Stomach smooth muscle (tissue), 2 donors: ENCODE results near the gene ICAM1.

ENCODE experiments used
- H3K27ac ChIP-seq: one replicate; pipeline ENCODE4 v1.7.0; 2013; ENCODE audit warnings: mild to moderate bottlenecking, low read length, inconsistent platforms
- H3K27me3 ChIP-seq, 2 donors: one replicate each; pipeline ENCODE4 v1.7.0; 2013; ENCODE audit warnings: low read length in 2 of 2; ENCODE audit not compliant: insufficient read depth in 2 of 2, control insufficient read depth in 1 of 2
- H3K36me3 ChIP-seq, 2 donors: one replicate each; pipeline ENCODE4 v1.7.0; 2013; ENCODE audit warnings: low read length in 2 of 2; ENCODE audit not compliant: control insufficient read depth in 2 of 2, insufficient read depth in 2 of 2
- H3K4me1 ChIP-seq: one replicate; pipeline ENCODE4 v1.7.0; 2013; ENCODE audit warnings: low read length; ENCODE audit not compliant: control insufficient read depth, insufficient read depth
- H3K4me3 ChIP-seq, 2 donors: one replicate each; pipeline ENCODE4 v1.7.0; 2013; ENCODE audit warnings: low read length in 2 of 2
- H3K9ac ChIP-seq, 2 donors: one replicate each; pipeline ENCODE4 v1.7.0; 2013; ENCODE audit warnings: low read length in 2 of 2, mild to moderate bottlenecking in 1 of 2
- H3K9me3 ChIP-seq, 2 donors: one replicate each; pipeline ENCODE4 v1.7.0; 2013; ENCODE audit warnings: low read length in 2 of 2; ENCODE audit not compliant: control insufficient read depth in 2 of 2
- donor health status: healthy.
- donor health status: Pancreatic carcinoma.

Gene ICAM1

DNA sequence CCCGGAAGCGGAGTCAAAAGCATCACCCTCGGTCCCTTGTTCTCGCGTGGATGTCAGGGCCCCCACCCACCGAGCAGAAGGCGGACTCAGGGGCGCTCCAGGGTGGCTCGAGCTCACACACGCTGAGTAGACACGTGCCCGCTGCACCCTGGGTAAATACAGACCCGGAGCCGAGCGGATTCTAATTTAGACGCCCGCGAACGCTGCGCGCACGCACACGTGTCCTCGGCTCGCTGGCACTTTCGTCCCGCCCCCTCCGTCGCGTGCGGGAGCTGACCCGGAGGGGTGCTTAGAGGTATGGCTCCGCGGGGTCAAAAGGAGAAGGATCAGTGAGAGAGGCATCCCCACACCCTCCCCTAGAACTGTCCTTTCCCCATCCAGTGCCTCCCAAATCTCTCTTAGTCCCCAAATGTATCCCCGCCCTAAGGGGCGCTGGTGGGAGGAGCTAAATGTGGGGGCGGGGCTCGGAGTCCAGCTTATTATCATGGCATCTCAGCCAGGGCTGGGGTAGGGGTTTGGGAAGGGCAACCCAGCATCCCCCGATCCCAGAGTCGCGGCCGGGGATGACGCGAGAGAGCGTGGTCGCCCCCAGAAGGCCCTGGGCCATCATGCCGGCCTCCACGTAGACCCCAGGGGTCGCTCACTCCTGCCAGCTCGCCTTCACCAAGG lies 18.4 kb downstream of the ICAM1 start:
- no peak overlapping the region for H3K9ac ChIP-seq
- peaks cover 72 to 79% of the 10 kb centered on the region in 2 donors for H3K27me3 ChIP-seq
- no peaks in the 10 kb centered on the region for H3K9me3 ChIP-seq
- H3K36me3 ChIP-seq, result no peaks in the 10 kb centered on the region
- H3K4me3 ChIP-seq, result peak overlapping the region; percentile 49 to 62
- H3K27ac ChIP-seq, result no peak overlapping the region
- peaks cover 56% of the 10 kb centered on the region for H3K4me1 ChIP-seq

GRCh38 chr19:10289836-10290356 lies 19.0 kb downstream of the ICAM1 start, which contains the start of gene ICAM5:
Gene ICAM5, plus strand, starts transcription at chr19:10289952. Its CDS starts 92 bp downstream, at chr19:10290044.
- Histone ChIP-seq H3K27ac (no peak within 1 kb of the TSS), H3K9ac (no peak within 1 kb of the TSS), H3K4me1 (peaks cover 56% of the 10 kb centered on the region), H3K9me3 (no peaks in the 10 kb centered on the region), H3K4me3 (peak within 1 kb of the TSS; percentile 49 to 67), H3K36me3 (no peaks in the 10 kb centered on the region), H3K27me3 (peaks cover 76 to 85% of the 10 kb centered on the region in 2 donors)

- H3K27ac ChIP-seq, result no peak overlapping the region
- H3K9me3 ChIP-seq, result no peaks in the 10 kb centered on the region
- H3K4me3 ChIP-seq, result peak overlapping the region in 1 of 2 donors; percentile 67
- peaks cover 54% of the 10 kb centered on the region for H3K4me1 ChIP-seq
- peaks cover 77 to 90% of the 10 kb centered on the region in 2 donors for H3K27me3 ChIP-seq
- no peaks in the 10 kb centered on the region for H3K36me3 ChIP-seq
- no peak overlapping the region for H3K9ac ChIP-seq
These were observed 19.5 kb downstream of the ICAM1 start for GRCh38 chr19:10290357-10290875.

- peaks cover 79 to 96% of the 10 kb centered on the region in 2 donors for H3K27me3 ChIP-seq
- no peaks in the 10 kb centered on the region for H3K9me3 ChIP-seq
- H3K4me1 ChIP-seq, result peaks cover 56% of the 10 kb centered on the region
- peak overlapping the region; percentile 55 to 67 for H3K4me3 ChIP-seq
- no peak overlapping the region for H3K27ac ChIP-seq
- H3K36me3 ChIP-seq, result no peaks in the 10 kb centered on the region
- no peak overlapping the region for H3K9ac ChIP-seq
These were observed 20.1 kb downstream of the ICAM1 start for GRCh38 chr19:10290876-10291553.

DNA sequence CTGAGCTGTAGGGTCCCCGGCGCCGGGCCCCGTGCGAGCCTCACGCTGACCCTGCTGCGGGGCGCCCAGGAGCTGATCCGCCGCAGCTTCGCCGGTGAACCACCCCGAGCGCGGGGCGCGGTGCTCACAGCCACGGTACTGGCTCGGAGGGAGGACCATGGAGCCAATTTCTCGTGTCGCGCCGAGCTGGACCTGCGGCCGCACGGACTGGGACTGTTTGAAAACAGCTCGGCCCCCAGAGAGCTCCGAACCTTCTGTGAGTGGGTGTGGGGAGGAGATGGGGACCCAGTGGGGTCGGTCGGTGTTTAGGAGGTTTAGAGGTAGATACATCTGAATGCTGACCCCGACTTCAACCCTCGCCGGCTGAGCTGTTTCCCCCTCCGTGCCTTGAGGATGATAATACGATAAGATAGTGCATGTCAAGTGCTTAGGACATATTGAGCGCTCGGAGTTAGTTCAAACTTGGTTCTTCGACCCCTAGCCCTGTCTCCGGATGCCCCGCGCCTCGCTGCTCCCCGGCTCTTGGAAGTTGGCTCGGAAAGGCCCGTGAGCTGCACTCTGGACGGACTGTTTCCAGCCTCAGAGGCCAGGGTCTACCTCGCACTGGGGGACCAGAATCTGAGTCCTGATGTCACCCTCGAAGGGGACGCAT lies 20.8 kb downstream of the ICAM1 start:
- H3K9ac ChIP-seq, result no peak overlapping the region
- peak overlapping the region; percentile 55 to 67 for H3K4me3 ChIP-seq
- peaks cover 55% of the 10 kb centered on the region for H3K4me1 ChIP-seq
- H3K27ac ChIP-seq, result no peak overlapping the region
- no peaks in the 10 kb centered on the region for H3K36me3 ChIP-seq
- peaks cover 78 to 98% of the 10 kb centered on the region in 2 donors for H3K27me3 ChIP-seq
- H3K9me3 ChIP-seq, result no peaks in the 10 kb centered on the region

DNA sequence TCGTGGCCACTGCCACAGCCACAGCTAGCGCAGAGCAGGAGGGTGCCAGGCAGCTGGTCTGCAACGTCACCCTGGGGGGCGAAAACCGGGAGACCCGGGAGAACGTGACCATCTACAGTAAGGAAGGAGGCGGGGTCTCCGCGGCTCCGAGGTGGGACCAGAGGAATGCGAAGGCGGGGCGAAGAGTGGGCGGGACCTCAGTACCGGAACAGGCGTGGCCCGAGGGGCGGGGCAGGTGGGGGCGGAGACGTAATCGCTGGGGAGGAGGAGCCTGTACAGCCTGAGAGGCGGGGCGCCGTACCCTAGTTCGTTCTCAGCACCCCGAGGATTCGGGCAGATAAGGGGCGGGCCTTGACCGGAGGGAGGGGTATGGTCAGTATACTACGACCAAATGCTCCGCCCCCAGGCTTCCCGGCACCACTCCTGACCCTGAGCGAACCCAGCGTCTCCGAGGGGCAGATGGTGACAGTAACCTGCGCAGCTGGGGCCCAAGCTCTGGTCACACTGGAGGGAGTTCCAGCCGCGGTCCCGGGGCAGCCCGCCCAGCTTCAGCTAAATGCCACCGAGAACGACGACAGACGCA lies 21.4 kb downstream of the ICAM1 start:
- Histone ChIP-seq H3K27me3 (peaks cover 78 to 94% of the 10 kb centered on the region in 2 donors), H3K36me3 (no peaks in the 10 kb centered on the region), H3K27ac (no peak overlapping the region), H3K9me3 (no peaks in the 10 kb centered on the region), H3K4me3 (peak overlapping the region; percentile 55 to 67), H3K4me1 (peaks cover 52% of the 10 kb centered on the region), H3K9ac (no peak overlapping the region)

DNA sequence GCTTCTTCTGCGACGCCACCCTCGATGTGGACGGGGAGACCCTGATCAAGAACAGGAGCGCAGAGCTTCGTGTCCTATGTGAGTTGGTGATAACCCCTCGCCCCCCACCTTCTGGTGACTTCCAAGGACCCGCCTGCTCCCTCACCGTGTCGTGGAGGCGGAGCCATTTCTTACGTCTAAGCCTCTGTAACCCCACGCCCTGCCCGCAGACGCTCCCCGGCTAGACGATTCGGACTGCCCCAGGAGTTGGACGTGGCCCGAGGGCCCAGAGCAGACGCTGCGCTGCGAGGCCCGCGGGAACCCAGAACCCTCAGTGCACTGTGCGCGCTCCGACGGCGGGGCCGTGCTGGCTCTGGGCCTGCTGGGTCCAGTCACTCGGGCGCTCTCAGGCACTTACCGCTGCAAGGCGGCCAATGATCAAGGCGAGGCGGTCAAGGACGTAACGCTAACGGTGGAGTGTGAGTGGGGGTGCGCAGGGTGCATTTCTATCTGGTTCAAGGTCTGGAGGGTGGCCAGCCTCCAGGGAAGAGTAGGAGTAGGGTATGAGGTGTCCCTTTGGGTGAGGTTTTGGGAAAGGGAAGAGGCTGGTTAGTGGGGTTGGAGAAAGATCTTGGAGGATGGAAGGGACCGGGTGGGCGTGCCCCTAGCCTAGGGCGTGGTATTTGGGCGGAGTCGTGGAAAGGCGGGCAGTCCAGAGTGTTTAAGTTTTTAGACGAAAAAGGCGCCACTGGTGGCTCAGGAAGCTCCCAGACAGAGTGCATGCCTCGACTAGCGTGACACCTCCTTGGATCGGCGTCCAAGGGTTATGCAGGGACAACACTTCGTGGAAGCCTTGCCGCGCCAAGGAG lies 22.1 kb downstream of the ICAM1 start:
- no peak overlapping the region for H3K9ac ChIP-seq
- H3K36me3 ChIP-seq, result no peaks in the 10 kb centered on the region
- H3K27ac ChIP-seq, result no peak overlapping the region
- peak overlapping the region in 1 of 2 donors; percentile 67 for H3K4me3 ChIP-seq
- peaks cover 49% of the 10 kb centered on the region for H3K4me1 ChIP-seq
- no peaks in the 10 kb centered on the region for H3K9me3 ChIP-seq
- H3K27me3 ChIP-seq, result peaks cover 71 to 87% of the 10 kb centered on the region in 2 donors

DNA sequence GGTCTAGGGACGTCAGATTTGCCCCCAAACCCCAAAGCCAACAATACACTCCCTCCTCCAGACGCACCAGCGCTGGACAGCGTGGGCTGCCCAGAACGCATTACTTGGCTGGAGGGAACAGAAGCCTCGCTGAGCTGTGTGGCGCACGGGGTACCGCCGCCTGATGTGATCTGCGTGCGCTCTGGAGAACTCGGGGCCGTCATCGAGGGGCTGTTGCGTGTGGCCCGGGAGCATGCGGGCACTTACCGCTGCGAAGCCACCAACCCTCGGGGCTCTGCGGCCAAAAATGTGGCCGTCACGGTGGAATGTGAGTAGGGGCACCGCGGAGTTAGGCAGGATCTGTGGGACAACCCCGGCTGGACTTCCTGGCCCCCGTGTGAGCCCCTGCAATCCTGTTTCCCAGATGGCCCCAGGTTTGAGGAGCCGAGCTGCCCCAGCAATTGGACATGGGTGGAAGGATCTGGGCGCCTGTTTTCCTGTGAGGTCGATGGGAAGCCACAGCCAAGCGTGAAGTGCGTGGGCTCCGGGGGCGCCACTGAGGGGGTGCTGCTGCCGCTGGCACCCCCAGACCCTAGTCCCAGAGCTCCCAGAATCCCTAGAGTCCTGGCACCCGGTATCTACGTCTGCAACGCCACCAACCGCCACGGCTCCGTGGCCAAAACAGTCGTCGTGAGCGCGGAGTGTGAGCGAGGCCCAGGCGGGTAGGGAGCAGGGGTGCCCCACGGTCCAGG lies 22.9 kb downstream of the ICAM1 start:
- H3K9ac ChIP-seq, result no peak overlapping the region
- no peak overlapping the region for H3K4me3 ChIP-seq
- H3K36me3 ChIP-seq, result no peaks in the 10 kb centered on the region
- no peaks in the 10 kb centered on the region for H3K9me3 ChIP-seq
- peaks cover 47% of the 10 kb centered on the region for H3K4me1 ChIP-seq
- H3K27ac ChIP-seq, result no peak overlapping the region
- H3K27me3 ChIP-seq, result peaks cover 66 to 80% of the 10 kb centered on the region in 2 donors

- Histone ChIP-seq H3K9ac (no peak overlapping the region), H3K4me3 (no peak overlapping the region), H3K36me3 (no peaks in the 10 kb centered on the region), H3K27ac (no peak overlapping the region), H3K4me1 (peaks cover 42% of the 10 kb centered on the region), H3K9me3 (no peaks in the 10 kb centered on the region), H3K27me3 (peaks cover 60 to 75% of the 10 kb centered on the region in 2 donors)
These were observed 23.4 kb downstream of the ICAM1 start for GRCh38 chr19:10294368-10294697.
